BLaER1 treated with 17β-estradiol and CSF1 and Interleukin-3, amounts not matched to agents 10 nM and 100 nM (cell line): ENCODE results near the gene C19orf47.
A peak's percentile ranks its signal among the peaks of the same experiment; 100 is the strongest.

Experiments
- H3K27ac ChIP-seq, 11 experiments: shearing (Covaris generic); formaldehyde crosslinking; 2 replicates each; pipeline ENCODE4 v1.8.1; 2022
- H3K27me3 ChIP-seq, 11 experiments: shearing (Covaris generic); formaldehyde crosslinking; 2 replicates each; pipeline ENCODE4 v1.8.1; 2022
- H3K36me3 ChIP-seq, 11 experiments: shearing (Covaris generic); formaldehyde crosslinking; 2 replicates each; pipeline ENCODE4 v1.8.1; 2022
- H3K4me1 ChIP-seq, 10 experiments: shearing (Covaris generic); formaldehyde crosslinking; 2 replicates each; pipeline ENCODE4 v1.8.1; 2022
- H3K4me2 ChIP-seq, 11 experiments: shearing (Covaris generic); formaldehyde crosslinking; 2 replicates each; pipeline ENCODE4 v1.8.1; 2022
- H3K4me3 ChIP-seq, 10 experiments: shearing (Covaris generic); formaldehyde crosslinking; 2 replicates each; pipeline ENCODE4 v1.8.1; 2022
- H3K9ac ChIP-seq, 11 experiments: shearing (Covaris generic); formaldehyde crosslinking; 2 replicates each; pipeline ENCODE4 v1.8.1; 2022
- H3K9me3 ChIP-seq, 11 experiments: shearing (Covaris generic); formaldehyde crosslinking; replicated peaks in 1 of 11; 2 replicates each; pipeline ENCODE4 v1.8.1; 2022
- H4K20me1 ChIP-seq, 11 experiments: shearing (Covaris generic); formaldehyde crosslinking; 2 replicates each; pipeline ENCODE4 v1.8.1; 2022
- Cebpa-rat ChIP-seq, 11 experiments: shearing (Covaris generic); IDR thresholded peaks; 2 replicates each; pipeline ENCODE4 v1.8.1; 2022

C19orf47 gene

GRCh38 chr19:40392123-40392522, 43.9 kb upstream of the C19orf47 start:
- no peaks in the 10 kb centered on the region for H3K27me3 ChIP-seq
- no peak overlapping the region for H3K4me3 ChIP-seq
- H3K9ac ChIP-seq: peak overlapping the region in 2 of 11 experiments; percentile 21 to 57; a peak in 2 of 22 replicates
- TF ChIP-seq Cebpa-rat (IDR thresholded peaks at IDR 0.05): no peak
- peaks cover 0 to 16% (median 4%) of the 10 kb centered on the region in 10 experiments; a peak in 8 of 20 replicates for H3K4me1 ChIP-seq
- no peaks in the 10 kb centered on the region; a peak in 1 of 22 replicates for H3K36me3 ChIP-seq
- H4K20me1 ChIP-seq: peaks cover 0 to 25% (median 0%) of the 10 kb centered on the region in 11 experiments; a peak in 2 of 22 replicates
- no peaks in the 10 kb centered on the region for H3K9me3 ChIP-seq
- peak overlapping the region in 2 of 11 experiments; percentile 31 to 42; a peak in 4 of 22 replicates for H3K4me2 ChIP-seq
- no peak overlapping the region; a peak in 1 of 22 replicates for H3K27ac ChIP-seq

GRCh38 chr19:40390084-40390742, 42.0 kb upstream of the C19orf47 start, which contains the start of gene HIPK4:
HIPK4 (minus strand) TSS chr19:40390181; CDS start chr19:40389902, 279 bp downstream.
- Histone ChIP-seq H3K36me3 (no peaks in the 10 kb centered on the region), H3K4me3 (no peak within 1 kb of the TSS), H3K4me2 (no peak within 1 kb of the TSS), H3K9ac (no peak within 1 kb of the TSS), H3K27ac (no peak within 1 kb of the TSS), H3K9me3 (no peaks in the 10 kb centered on the region), H3K27me3 (no peaks in the 10 kb centered on the region), H3K4me1 (peaks cover 0 to 16% (median 4%) of the 10 kb centered on the region in 10 experiments; a peak in 8 of 20 replicates), H4K20me1 (peaks cover 0 to 9% (median 0%) of the 10 kb centered on the region in 11 experiments; a peak in 1 of 22 replicates)
- TF ChIP-seq Cebpa-rat (IDR thresholded peaks at IDR 0.05): no peak

GRCh38 chr19:40389404-40390083, 41.3 kb upstream of the C19orf47 start:
- Histone ChIP-seq H3K9me3 (no peaks in the 10 kb centered on the region), H3K9ac (no peak overlapping the region), H3K4me1 (peaks cover 0 to 16% (median 4%) of the 10 kb centered on the region in 10 experiments; a peak in 7 of 20 replicates), H3K4me2 (no peak overlapping the region), H3K36me3 (no peaks in the 10 kb centered on the region), H3K4me3 (no peak overlapping the region), H3K27ac (no peak overlapping the region), H4K20me1 (peaks cover 0 to 3% (median 0%) of the 10 kb centered on the region in 11 experiments; a peak in 1 of 22 replicates), H3K27me3 (no peaks in the 10 kb centered on the region)
- no peak for TF ChIP-seq Cebpa-rat (IDR thresholded peaks at IDR 0.05)

- no peak overlapping the region for H3K9ac ChIP-seq
- no peak for TF ChIP-seq Cebpa-rat (IDR thresholded peaks at IDR 0.05)
- H4K20me1 ChIP-seq: no peaks in the 10 kb centered on the region
- peaks cover 0 to 16% (median 4%) of the 10 kb centered on the region in 10 experiments; a peak in 7 of 20 replicates for H3K4me1 ChIP-seq
- H3K27ac ChIP-seq: no peak overlapping the region
- H3K4me2 ChIP-seq: no peak overlapping the region
- no peak overlapping the region for H3K4me3 ChIP-seq
- no peaks in the 10 kb centered on the region for H3K27me3 ChIP-seq
- no peaks in the 10 kb centered on the region for H3K36me3 ChIP-seq
- no peaks in the 10 kb centered on the region for H3K9me3 ChIP-seq
Measured at GRCh38 chr19:40388481-40388880, 40.3 kb upstream of the C19orf47 start.

GRCh38 chr19:40387155-40387554, 39.0 kb upstream of the C19orf47 start:
- no peak overlapping the region for H3K9ac ChIP-seq
- no peak overlapping the region for H3K4me3 ChIP-seq
- no peaks in the 10 kb centered on the region for H3K27me3 ChIP-seq
- H4K20me1 ChIP-seq: no peaks in the 10 kb centered on the region
- TF ChIP-seq Cebpa-rat (IDR thresholded peaks at IDR 0.05): no peak
- no peaks in the 10 kb centered on the region for H3K9me3 ChIP-seq
- peaks cover 0 to 10% (median 2%) of the 10 kb centered on the region in 10 experiments; a peak in 7 of 20 replicates for H3K4me1 ChIP-seq
- H3K4me2 ChIP-seq: no peak overlapping the region
- H3K27ac ChIP-seq: no peak overlapping the region
- H3K36me3 ChIP-seq: no peaks in the 10 kb centered on the region

GRCh38 chr19:40383668-40384248, 35.6 kb upstream of the C19orf47 start:
- Histone ChIP-seq H3K4me1 (peaks cover 0 to 8% (median 0%) of the 10 kb centered on the region in 10 experiments; a peak in 3 of 20 replicates), H3K4me3 (no peak overlapping the region), H3K27ac (no peak overlapping the region), H3K36me3 (peaks cover 0 to 24% (median 0%) of the 10 kb centered on the region in 11 experiments; a peak in 6 of 22 replicates), H4K20me1 (peaks cover 0 to 21% (median 0%) of the 10 kb centered on the region in 11 experiments; a peak in 5 of 22 replicates), H3K9ac (no peak overlapping the region), H3K27me3 (no peaks in the 10 kb centered on the region), H3K4me2 (no peak overlapping the region), H3K9me3 (no peaks in the 10 kb centered on the region)
- TF ChIP-seq Cebpa-rat (IDR thresholded peaks at IDR 0.05): no peak

GRCh38 chr19:40381321-40381720, 33.1 kb upstream of the C19orf47 start:
- Histone ChIP-seq H3K9ac (no peak overlapping the region), H3K27ac (no peak overlapping the region), H3K9me3 (no peaks in the 10 kb centered on the region), H3K4me1 (peaks cover 0 to 6% (median 0%) of the 10 kb centered on the region in 10 experiments; a peak in 8 of 20 replicates), H3K36me3 (peaks cover 0 to 42% (median 3%) of the 10 kb centered on the region in 11 experiments; a peak in 9 of 22 replicates), H3K4me2 (no peak overlapping the region), H3K27me3 (no peaks in the 10 kb centered on the region), H3K4me3 (no peak overlapping the region), H4K20me1 (peaks cover 0 to 31% (median 0%) of the 10 kb centered on the region in 11 experiments; a peak in 5 of 22 replicates)
- no peak for TF ChIP-seq Cebpa-rat (IDR thresholded peaks at IDR 0.05)

- Histone ChIP-seq H3K4me3 (no peak overlapping the region), H3K9ac (no peak overlapping the region), H3K36me3 (peaks cover 0 to 43% (median 3%) of the 10 kb centered on the region in 11 experiments; a peak in 9 of 22 replicates), H3K27ac (no peak overlapping the region), H3K27me3 (no peaks in the 10 kb centered on the region), H3K9me3 (no peaks in the 10 kb centered on the region), H3K4me2 (no peak overlapping the region), H3K4me1 (peaks cover 0 to 11% (median 0%) of the 10 kb centered on the region in 10 experiments; a peak in 8 of 20 replicates), H4K20me1 (peaks cover 0 to 31% (median 0%) of the 10 kb centered on the region in 11 experiments; a peak in 5 of 22 replicates)
- no peak for TF ChIP-seq Cebpa-rat (IDR thresholded peaks at IDR 0.05)
Measured at GRCh38 chr19:40380199-40381037, 32.2 kb upstream of the C19orf47 start.
